Body of pancreas (tissue), 4 donors: ENCODE results near the gene TRIML2. TPM values are rescaled to one million over a fixed set of nuclear protein-coding genes. Genes with fewer than 3 reads are reported as not detected.

Source experiments
- ATAC-seq: fragments of 150-250 bp; one replicate; pipeline ENCODE4 v1.9.1; 2016
- DNase-seq, 4 donors: peaks; one replicate each; pipeline ENCODE4 v3.0.0-alpha.2; 2019
- H3K27ac ChIP-seq, 4 donors: fragments of 200-600 bp; sonication (generic); 1 replicate in 3 of 4; 2 replicates in 1 of 4; pipeline versions ENCODE4 v1.5.1 to v1.6.1; 2016 to 2019; ENCODE audit warnings: mild to moderate bottlenecking in 1 of 4, mixed read lengths in 1 of 4, moderate library complexity in 1 of 4
- H3K27me3 ChIP-seq, 2 donors: fragments of 200-600 bp; sonication (generic); one replicate each; pipeline ENCODE4 v1.6.0; 2016; ENCODE audit warnings: mild to moderate bottlenecking in 1 of 2
- H3K36me3 ChIP-seq, 2 donors: fragments of 200-600 bp; sonication (generic); replicated peaks in 1 of 2; 2 replicates each; pipeline ENCODE4 v1.5.1; 2016; ENCODE audit warnings: low read depth in 2 of 2; ENCODE audit not compliant: insufficient read depth in 1 of 2
- H3K4me1 ChIP-seq: fragments of 200-600 bp; sonication (generic); one replicate; pipeline ENCODE4 v1.6.0; 2016
- H3K4me3 ChIP-seq, 2 donors: fragments of 200-600 bp; sonication (generic); 1 replicate in 1 of 2; 2 replicates in 1 of 2; pipeline ENCODE4 v1.5.1; 2016 to 2019
- H3K9me3 ChIP-seq, 3 donors: fragments of 200-600 bp; sonication (generic); 1 replicate in 2 of 3; 2 replicates in 1 of 3; pipeline ENCODE4 v1.5.1; 2016
- CTCF ChIP-seq, 7 experiments: fragments of 450-650 bp in 4 of 7; fragments of 200-600 bp in 3 of 7; sonication (generic) in 3 of 7; IDR thresholded peaks; one replicate each; pipeline ENCODE4 v1.5.1; 2016 to 2019; ENCODE audit warnings: antibody characterized with exemption in 7 of 7
- POLR2A ChIP-seq, 3 donors: fragments of 450-650 bp; IDR thresholded peaks; one replicate each; pipeline ENCODE4 v1.6.1; 2016; ENCODE audit warnings: antibody characterized with exemption in 3 of 3, mild to moderate bottlenecking in 2 of 3
- WGBS, 2 donors: methylation state at CpG; one replicate each; pipeline ENCODE4 v1.1.5; 2017; 5-methylcytosine and 5-hydroxymethylcytosine counted together
- intact Hi-C: fragments of 100-400 bp; cut with DNase I; formaldehyde crosslinking; loops from one replicate; pipeline ENCODE4 v1.15.1; 2023
- total RNA-seq, 2 donors: library from RNA; depleted of rRNA; stranded (reverse); fragments of >200 nt; gene quantifications; one replicate each; pipeline ENCODE4 v1.1.0, GENCODE V29; 2016

Gene TRIML2
- total RNA-seq, 2 donors from 2014 or later, result not detected

- Histone ChIP-seq H3K27me3 (no peaks in the 10 kb centered on the region), H3K4me3 (no peak overlapping the region), H3K27ac (no peak overlapping the region), H3K36me3 (no peaks in the 10 kb centered on the region), H3K9me3 (no peaks in the 10 kb centered on the region), H3K4me1 (no peaks in the 10 kb centered on the region)
- intact Hi-C loops, result no loop called here
- ATAC-seq (no peak), DNase-seq (no peak)
- 74 to 76% methylated on average over 3 of the region's 3 CpGs for WGBS, 2 donors
- TF ChIP-seq CTCF (IDR thresholded peaks at IDR 0.05) (no peak), POLR2A (IDR thresholded peaks at IDR 0.05) (no peak)
These were observed 16.6 kb downstream of the TRIML2 start for GRCh38 chr4:188092824-188093223.

DNA sequence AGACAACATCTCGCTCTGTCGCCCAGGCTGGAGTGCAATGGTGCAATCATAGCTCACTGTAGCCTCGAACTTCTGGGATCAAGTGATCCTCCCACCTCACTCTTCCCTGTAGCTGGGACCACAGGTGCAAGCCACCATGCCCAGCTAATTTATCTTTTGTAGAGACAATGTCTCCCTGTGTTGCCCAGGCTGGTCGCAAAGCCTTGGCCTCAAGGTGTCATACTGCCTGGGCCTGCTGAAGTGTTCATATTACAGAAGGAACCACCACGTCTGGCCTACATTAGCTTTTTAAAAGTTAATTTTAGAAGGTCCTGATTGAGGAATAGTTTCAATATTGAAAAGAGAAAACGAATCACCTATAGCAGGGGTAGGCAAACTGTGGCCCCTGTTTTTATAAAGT is 22.5 kb downstream of the TRIML2 start:
- intact Hi-C loops, result no loop called here
- DNase-seq, result no peak
- no peaks in the 10 kb centered on the region for H3K36me3 ChIP-seq
- H3K27ac ChIP-seq, result no peak overlapping the region
- no peaks in the 10 kb centered on the region for H3K9me3 ChIP-seq
- no peaks in the 10 kb centered on the region for H3K27me3 ChIP-seq
- no peaks in the 10 kb centered on the region for H3K4me1 ChIP-seq
- WGBS, 2 donors, result 61 to 72% methylated on average over 4 to 6 of the region's 6 CpGs
- no peak overlapping the region for H3K4me3 ChIP-seq
- ATAC-seq, result no peak
- no peak for TF ChIP-seq CTCF (IDR thresholded peaks at IDR 0.05)
- no peak for TF ChIP-seq POLR2A (IDR thresholded peaks at IDR 0.05)

DNA sequence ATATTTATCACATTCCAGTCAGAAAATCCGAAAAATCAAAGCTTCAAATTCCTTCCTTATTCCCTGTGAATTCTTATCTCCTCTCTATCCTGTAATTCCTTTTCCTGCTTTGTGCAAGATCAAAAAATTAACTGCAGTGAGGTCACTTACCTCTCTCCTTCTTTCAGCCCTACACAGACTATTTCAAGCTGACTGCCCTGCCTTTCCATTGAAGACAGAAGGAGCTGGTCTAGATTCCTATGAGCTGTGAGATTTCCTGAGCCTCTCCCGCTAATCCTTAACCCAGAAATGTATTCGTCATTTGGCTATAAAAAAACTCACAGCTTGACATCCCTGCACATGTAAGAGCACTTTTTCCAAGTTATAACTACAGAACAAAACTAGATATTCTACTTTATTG is 26.6 kb downstream of the TRIML2 start:
- intact Hi-C loops, result no loop called here
- H3K4me3 ChIP-seq, result no peak overlapping the region
- H3K27me3 ChIP-seq, result no peaks in the 10 kb centered on the region
- WGBS, 2 donors, result 45 to 49% methylated on average over 3 of the region's 3 CpGs
- no peaks in the 10 kb centered on the region for H3K4me1 ChIP-seq
- H3K9me3 ChIP-seq, result no peaks in the 10 kb centered on the region
- DNase-seq (no peak), ATAC-seq (no peak)
- TF ChIP-seq POLR2A (IDR thresholded peaks at IDR 0.05) (no peak), CTCF (IDR thresholded peaks at IDR 0.05) (no peak)
- no peak overlapping the region for H3K27ac ChIP-seq
- H3K36me3 ChIP-seq, result no peaks in the 10 kb centered on the region

DNA sequence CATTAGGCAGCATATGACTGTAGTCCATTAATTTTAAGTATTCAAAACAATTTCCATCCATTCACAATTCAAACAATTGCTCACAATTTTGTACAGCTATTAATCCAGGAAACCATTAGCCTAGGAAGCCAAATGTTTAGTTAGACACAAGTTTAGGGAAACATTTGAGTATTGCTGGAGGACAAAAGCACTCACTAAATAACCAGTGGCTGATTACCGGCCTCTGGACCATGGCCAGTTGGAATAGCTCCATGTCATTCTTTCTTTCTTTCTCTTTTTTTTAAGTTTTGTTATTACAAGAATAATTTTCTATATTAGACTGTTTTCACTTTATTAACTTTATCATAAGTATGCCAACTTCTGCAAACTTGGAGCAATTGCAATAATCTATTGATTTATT is 31.3 kb downstream of the TRIML2 start:
- H3K36me3 ChIP-seq, result no peaks in the 10 kb centered on the region
- H3K4me1 ChIP-seq, result no peaks in the 10 kb centered on the region
- no peak for TF ChIP-seq CTCF (IDR thresholded peaks at IDR 0.05)
- TF ChIP-seq POLR2A (IDR thresholded peaks at IDR 0.05), result no peak
- DNase-seq, result no peak
- no peak overlapping the region for H3K4me3 ChIP-seq
- WGBS, 2 donors, result 8 to 12% methylated on average over 1 of the region's 1 CpG
- no peaks in the 10 kb centered on the region for H3K27me3 ChIP-seq
- intact Hi-C loops, result no loop called here
- no peak overlapping the region for H3K27ac ChIP-seq
- no peaks in the 10 kb centered on the region for H3K9me3 ChIP-seq
- ATAC-seq, result no peak

DNA sequence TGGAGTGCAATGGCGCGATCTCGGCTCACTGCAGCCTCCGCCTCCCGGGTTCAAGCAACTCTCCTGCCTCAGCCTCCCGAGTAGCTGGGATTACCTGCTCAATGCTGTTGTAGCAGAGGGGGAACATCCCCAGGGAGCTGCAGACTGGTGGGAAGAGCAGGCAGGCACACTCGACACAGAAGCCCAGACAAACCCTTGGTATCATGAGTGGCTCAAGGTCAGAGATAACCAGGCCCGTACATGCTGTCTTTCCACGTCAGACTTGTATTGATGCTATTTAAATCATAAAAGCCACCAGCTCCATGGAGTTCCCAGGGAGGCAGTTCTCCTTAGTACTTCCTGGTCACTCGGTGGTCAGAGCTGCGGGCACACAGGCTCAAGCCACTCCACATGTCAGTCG is 33.2 kb downstream of the TRIML2 start:
- no peaks in the 10 kb centered on the region for H3K4me1 ChIP-seq
- 71 to 72% methylated on average over 9 to 12 of the region's 12 CpGs for WGBS, 2 donors
- H3K36me3 ChIP-seq, result no peaks in the 10 kb centered on the region
- intact Hi-C loops, result no loop called here
- DNase-seq, result no peak
- no peak overlapping the region for H3K4me3 ChIP-seq
- no peak overlapping the region for H3K27ac ChIP-seq
- no peaks in the 10 kb centered on the region for H3K27me3 ChIP-seq
- ATAC-seq, result no peak
- TF ChIP-seq CTCF (IDR thresholded peaks at IDR 0.05) (no peak), POLR2A (IDR thresholded peaks at IDR 0.05) (no peak)
- no peaks in the 10 kb centered on the region for H3K9me3 ChIP-seq
